GM19023 (cell line): ENCODE measurements around the gene KAT8.

Source experiments
- ATAC-seq: cut with Tn5 transposase; IDR thresholded peaks from one replicate; pipeline ENCODE4 v1.9.1; 2021; ENCODE audit warnings: mild to moderate bottlenecking, moderate library complexity; ENCODE audit not compliant: unreplicated experiment

Gene KAT8

DNA sequence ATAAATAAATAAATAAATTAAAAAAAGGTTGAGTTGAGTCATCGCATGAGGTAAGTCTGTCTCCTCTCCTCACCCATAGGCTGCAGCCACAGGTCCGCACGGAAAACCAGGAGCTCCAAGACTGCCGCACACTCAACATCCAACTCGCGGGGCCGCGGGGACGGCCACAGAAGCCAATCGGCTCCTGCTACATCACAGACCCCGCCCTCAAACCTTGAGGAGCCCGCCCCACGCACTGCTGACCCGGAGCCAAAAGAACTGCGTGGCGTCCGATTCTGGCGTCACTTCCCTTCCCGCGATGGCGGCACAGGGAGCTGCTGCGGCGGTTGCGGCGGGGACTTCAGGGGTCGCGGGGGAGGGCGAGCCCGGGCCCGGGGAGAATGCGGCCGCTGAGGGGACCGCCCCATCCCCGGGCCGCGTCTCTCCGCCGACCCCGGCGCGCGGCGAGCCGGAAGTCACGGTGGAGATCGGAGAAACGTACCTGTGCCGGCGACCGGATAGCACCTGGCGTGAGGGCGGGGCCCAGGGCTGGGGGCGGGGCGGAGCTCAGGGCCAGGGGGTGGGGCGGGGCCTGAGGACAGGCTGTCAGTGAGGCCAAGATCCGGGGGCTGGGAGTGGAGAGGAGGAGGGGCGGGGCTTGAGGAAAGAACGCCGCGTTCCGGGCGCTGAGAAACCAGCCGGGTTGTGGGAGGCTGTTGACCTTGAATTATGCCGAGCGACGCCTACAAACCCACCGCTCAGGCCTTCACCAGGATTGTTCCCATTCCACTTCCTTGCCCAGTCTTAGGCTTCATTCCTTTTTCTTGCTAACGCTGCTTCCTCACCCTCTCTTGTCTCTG lies at the start of gene KAT8:
TSS of gene KAT8 (plus strand) at position 281 of the 839 bp plus-strand sequence. CDS start at position 299, 18 bp downstream.
- peak; percentile 86 for ATAC-seq

- no peak for ATAC-seq
These were observed 45.6 kb upstream of the KAT8 start for GRCh38 chr16:31071861-31072260.

GRCh38 chr16:31072540-31073141 lies 44.8 kb upstream of the KAT8 start:
- ATAC-seq = no peak

DNA sequence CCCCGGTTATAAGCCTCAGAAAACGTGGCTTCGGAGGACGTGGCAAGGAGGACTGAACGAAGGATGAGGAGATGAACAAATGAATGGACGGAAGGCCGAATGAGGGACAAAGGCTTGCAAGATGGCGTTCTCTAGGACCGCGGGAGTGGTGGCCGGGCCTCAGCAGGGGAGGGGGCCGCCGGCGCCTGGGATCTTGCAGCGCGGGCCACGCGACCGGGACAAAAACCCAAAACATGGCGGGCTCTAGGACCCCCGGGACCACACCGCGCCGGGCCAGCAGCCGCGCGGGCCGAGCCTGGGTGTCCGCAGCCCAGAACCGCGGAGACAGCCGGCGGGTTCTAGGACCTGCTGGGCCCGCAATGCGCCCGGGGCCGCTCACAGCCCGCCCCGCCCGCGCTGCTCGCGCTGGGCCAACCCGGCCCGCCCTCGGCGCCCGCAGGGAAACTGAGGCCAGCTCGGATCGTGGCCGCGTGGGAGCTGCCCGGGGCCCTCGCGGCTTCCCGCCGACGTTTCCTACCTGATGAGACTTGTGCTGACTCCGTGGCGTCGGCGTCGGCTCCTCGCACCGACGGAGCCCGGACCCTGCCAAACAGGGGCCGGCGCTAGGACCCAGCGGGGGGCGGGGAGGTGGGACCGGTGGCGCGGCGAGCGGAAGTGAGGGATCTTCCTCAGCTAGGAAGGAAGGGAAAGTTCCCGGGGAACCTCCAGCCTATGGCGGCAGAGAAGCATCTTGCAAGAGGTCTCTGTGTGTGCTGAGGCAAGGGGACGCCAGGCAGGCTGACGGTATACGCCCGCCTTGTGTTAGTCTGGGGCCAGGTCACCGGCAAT lies 44.1 kb upstream of the KAT8 start:
- ATAC-seq = peak; percentile 58

DNA sequence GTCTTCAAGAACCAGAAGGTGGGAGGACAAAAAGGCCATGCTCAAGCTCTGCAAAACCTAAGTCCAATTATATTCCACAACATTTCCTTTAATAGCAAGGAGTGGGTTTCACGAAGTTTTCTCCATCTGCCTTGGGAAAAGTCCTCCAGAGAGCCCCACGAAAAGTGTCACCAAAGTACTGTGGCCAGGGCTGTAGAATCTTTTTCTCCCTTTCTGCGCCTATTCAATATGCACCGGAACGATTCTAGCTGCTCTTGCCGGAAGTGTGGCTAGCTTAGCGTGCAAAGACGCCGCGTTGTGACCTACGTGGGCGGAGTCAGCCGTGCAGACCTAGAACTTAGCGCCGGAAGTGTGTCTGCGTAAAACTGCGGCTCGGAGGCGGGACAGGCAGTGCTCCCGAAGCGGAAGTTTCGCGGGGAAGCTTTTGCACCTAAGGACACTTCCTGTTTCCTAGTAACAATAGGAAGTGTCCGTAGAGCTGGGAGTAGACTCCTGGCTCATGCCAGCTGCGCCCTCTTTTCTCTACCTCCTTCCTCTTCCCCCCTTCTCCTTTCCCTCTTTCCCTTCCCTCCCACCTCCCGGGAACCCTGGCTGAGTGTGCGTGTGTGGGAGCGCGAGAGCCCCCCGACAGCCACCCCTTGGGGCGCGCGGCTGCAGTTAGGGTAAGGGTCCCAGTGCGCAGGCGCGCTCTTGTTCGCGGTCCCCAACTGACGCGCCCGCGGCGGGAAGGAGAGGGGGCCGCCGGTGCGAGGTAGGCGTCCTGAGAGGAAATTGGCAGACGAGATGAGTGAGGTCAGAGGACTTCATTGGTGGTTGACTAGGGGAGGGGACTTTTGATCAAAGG lies 43.3 kb upstream of the KAT8 start, which contains the start of the genes ZNF646 and ZNF668:
TSS of gene ZNF646 (plus strand) at position 453 of the 844 bp plus-strand sequence. CDS start 1,903 bp downstream, outside the sequence.
TSS of gene ZNF668 (minus strand) at position 271 of the 844 bp plus-strand sequence. CDS start 9,781 bp downstream, outside the sequence.
- peak; percentile 76 for ATAC-seq

DNA sequence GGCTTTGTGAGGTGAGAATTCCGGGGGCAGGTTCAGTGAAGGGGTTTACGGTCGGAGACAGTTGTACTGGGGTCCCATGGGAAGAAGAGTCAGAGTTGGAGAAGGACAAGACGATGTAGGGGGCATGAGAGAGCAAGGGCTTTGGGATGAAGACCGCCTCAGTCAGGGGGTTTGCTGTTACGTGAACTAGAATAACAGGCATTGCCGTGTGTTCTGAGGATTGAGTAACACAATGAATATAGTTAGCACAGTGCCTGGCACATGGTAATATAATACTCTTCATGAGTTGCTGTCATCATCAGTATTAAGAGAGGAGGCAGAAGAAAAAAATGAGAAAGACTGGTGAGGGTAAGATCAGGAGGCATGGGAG lies 42.7 kb upstream of the KAT8 start:
- no peak for ATAC-seq

DNA sequence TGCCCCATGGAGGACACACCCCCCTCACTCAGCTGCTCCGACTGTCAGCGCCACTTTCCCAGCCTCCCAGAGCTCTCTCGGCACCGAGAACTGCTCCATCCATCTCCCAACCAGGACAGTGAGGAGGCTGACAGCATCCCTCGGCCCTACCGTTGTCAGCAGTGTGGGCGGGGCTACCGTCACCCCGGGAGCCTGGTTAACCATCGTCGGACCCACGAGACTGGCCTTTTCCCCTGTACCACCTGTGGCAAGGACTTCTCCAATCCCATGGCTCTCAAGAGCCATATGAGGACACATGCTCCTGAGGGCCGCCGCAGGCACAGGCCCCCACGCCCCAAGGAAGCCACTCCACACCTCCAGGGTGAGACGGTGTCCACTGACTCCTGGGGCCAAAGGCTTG lies 41.1 kb upstream of the KAT8 start:
- ATAC-seq = no peak

- no peak for ATAC-seq
These were observed 40.4 kb upstream of the KAT8 start for GRCh38 chr16:31077024-31077423.

DNA sequence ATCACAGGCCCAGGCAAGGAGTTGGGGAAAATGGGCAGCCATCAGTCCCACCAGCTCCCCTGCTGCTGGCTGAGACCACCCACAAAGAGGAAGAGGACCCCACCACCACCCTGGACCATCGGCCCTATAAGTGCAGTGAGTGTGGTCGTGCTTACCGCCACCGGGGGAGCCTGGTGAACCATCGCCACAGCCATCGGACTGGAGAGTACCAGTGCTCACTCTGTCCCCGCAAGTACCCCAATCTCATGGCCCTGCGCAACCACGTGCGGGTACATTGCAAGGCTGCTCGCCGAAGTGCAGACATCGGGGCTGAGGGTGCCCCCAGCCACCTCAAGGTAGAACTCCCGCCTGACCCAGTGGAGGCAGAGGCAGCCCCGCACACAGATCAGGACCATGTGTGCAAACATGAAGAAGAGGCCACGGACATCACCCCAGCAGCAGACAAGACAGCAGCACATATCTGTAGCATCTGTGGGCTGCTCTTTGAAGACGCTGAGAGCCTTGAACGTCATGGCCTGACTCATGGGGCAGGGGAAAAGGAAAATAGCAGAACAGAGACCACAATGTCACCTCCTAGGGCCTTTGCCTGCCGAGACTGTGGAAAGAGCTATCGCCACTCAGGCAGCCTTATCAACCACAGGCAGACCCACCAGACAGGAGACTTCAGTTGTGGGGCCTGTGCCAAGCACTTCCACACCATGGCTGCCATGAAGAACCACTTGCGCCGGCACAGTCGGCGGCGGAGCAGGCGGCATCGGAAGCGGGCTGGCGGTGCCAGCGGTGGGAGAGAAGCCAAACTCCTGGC lies 39.7 kb upstream of the KAT8 start:
- no peak for ATAC-seq

- ATAC-seq = no peak
These were observed 38.7 kb upstream of the KAT8 start for GRCh38 chr16:31078597-31079341.

DNA sequence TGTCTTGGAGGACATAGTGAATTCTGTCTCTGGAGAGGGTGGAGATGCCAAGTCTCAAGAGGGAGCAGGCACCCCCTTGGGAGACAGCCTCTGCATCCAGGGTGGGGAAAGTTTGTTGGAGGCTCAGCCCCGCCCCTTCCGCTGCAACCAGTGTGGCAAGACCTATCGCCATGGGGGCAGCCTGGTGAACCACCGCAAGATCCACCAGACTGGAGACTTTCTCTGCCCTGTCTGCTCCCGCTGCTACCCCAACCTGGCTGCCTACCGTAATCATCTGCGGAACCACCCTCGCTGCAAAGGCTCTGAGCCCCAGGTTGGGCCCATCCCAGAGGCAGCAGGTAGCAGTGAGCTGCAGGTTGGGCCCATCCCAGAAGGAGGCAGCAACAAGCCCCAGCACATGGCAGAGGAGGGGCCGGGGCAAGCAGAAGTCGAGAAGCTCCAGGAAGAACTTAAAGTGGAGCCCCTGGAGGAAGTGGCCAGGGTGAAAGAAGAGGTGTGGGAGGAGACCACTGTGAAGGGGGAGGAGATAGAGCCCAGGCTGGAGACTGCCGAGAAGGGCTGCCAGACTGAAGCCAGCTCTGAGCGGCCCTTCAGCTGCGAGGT lies 38.0 kb upstream of the KAT8 start:
- ATAC-seq = no peak

DNA sequence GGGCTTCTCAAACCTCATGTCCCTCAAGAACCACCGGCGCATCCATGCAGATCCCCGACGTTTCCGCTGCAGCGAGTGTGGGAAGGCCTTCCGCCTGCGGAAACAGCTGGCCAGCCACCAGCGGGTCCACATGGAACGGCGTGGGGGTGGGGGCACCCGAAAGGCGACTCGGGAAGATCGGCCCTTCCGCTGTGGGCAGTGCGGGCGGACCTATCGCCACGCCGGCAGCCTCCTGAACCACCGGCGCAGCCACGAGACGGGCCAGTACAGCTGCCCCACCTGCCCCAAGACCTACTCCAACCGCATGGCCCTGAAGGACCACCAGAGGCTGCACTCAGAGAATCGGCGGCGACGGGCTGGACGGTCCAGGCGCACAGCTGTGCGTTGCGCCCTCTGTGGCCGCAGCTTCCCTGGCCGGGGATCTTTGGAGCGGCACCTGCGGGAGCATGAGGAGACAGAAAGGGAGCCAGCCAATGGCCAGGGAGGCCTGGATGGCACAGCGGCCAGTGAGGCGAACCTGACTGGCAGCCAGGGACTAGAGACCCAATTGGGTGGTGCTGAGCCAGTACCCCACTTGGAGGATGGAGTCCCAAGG lies 37.3 kb upstream of the KAT8 start:
- no peak for ATAC-seq

DNA sequence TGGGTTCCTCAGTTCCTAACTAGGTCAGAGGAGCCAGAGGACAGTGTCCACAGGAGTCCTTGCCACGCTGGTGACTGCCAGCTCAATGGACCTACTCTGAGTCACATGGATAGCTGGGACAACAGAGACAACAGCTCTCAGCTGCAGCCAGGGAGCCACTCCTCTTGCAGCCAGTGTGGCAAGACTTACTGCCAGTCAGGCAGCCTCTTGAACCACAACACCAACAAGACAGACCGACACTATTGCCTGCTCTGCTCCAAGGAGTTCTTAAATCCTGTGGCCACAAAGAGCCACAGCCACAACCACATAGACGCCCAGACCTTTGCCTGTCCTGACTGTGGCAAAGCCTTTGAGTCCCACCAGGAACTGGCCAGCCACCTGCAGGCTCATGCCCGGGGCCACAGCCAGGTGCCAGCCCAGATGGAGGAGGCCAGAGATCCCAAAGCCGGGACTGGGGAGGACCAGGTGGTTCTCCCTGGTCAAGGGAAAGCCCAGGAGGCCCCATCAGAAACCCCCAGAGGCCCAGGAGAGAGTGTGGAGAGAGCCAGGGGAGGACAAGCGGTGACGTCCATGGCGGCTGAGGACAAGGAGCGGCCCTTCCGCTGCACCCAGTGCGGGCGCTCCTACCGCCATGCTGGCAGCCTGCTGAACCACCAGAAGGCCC lies 36.6 kb upstream of the KAT8 start:
- no peak for ATAC-seq

- ATAC-seq = no peak
These were observed 35.8 kb upstream of the KAT8 start for GRCh38 chr16:31081428-31082351.

DNA sequence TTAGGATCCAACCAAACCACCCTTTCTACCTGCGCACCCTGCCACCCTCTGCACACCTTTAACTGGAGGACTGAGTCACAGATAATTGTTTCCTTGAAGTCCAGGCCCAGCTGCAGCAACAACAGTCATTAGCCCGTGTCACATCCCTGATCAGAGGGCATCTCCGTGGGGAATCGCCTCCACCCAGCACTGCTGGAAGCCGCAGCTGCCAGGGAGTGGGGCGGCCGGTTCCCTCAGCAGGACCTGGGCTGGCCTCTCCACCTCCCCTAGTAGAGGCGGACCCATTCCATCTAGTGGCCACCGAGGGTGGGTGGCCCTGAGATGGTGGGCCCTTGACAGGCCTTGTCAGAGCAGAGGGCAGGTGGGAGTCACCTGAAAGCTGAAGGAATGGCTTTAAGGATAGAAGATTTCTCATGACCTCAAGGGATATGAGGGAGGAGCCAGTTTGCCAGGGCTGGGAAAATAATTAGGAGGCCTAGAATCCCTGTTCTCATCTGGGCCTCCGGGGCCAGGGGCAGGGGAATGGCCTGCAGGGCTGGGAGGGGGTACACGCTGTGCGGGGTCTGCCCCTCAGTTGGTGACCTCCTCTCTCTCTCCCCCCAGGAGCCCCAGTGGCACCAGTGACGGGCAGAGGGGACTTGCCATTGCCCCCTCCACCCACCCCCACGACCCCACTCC lies 35.0 kb upstream of the KAT8 start:
- no peak for ATAC-seq

DNA sequence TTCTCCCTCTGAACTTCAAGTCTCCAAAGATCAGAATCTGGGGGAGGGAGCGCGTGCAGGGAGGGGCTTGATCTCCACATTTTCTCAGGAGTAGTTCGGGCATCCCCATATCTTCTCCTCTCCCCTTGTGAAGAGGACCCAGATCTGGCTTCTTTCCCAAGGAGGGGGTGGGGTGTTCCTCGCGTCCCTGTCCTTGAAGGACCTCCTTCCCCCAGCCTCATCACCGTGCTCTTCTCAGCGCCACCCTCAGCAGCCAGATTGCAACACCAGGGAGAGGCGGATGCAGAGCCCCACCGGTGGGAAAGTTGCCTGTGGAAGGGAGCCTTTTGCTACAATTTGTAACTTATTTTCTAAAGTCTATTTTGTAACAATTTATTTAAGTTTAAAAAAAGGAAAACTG lies 34.4 kb upstream of the KAT8 start:
- no peak for ATAC-seq
